Esophagus squamous epithelium (tissue), 4 donors: ENCODE data around the gene TAF4B.

Source experiments
- CTCF ChIP-seq, 6 experiments: fragments of 450-650 bp in 4 of 6; fragments of 200-600 bp in 2 of 6; sonication (generic) in 2 of 6; IDR thresholded peaks; one replicate each; pipeline ENCODE4 v1.5.1; 2016 to 2019; ENCODE audit warnings: antibody characterized with exemption in 6 of 6, mild to moderate bottlenecking in 4 of 6, moderate library complexity in 4 of 6
- POLR2A ChIP-seq, 4 donors: fragments of 450-650 bp; IDR thresholded peaks; one replicate each; pipeline ENCODE4 v1.6.1; 2017; ENCODE audit warnings: antibody characterized with exemption in 4 of 4, mild to moderate bottlenecking in 4 of 4, moderate library complexity in 3 of 4

- TF ChIP-seq POLR2A (IDR thresholded peaks at IDR 0.05) (no peak), CTCF (IDR thresholded peaks at IDR 0.05) (no peak)
These were observed 116.4 kb downstream of the TAF4B start for GRCh38 chr18:26342646-26343045.
